Type B pancreatic cell (in vitro differentiated cells): ENCODE results near the gene KLC1. TPM values are rescaled to one million over a fixed set of nuclear protein-coding genes. Genes with fewer than 3 reads are reported as not detected.
A peak's percentile ranks its signal among the peaks of the same experiment; 100 is the strongest.

Experiments
- DNase-seq: peaks from one replicate; pipeline ENCODE4 v3.0.0; 2021; ENCODE audit warnings: mixed read lengths; ENCODE audit not compliant: unreplicated experiment; ENCODE audit errors: extremely low spot score
- H3K27ac Mint-ChIP-seq: 2 replicates; pipeline ENCODE4 v1.8.0; 2021; ENCODE audit warnings: mild to moderate bottlenecking, mixed read lengths
- H3K27me3 Mint-ChIP-seq: 2 replicates; pipeline ENCODE4 v1.8.0; 2021; ENCODE audit warnings: mixed read lengths
- H3K36me3 Mint-ChIP-seq: 2 replicates; pipeline ENCODE4 v1.8.0; 2021; ENCODE audit warnings: mixed read lengths
- H3K4me1 Mint-ChIP-seq: one replicate; pipeline ENCODE4 v1.8.0; 2021; ENCODE audit warnings: mixed read lengths; ENCODE audit not compliant: unreplicated experiment
- H3K4me3 Mint-ChIP-seq: 2 replicates; pipeline ENCODE4 v1.8.0; 2021; ENCODE audit warnings: mild to moderate bottlenecking, mixed read lengths
- H3K9me3 Mint-ChIP-seq: 2 replicates; pipeline ENCODE4 v1.8.0; 2021; ENCODE audit warnings: mixed read lengths
- total RNA-seq: library from RNA; stranded (reverse); gene quantifications from 2 replicates; pipeline ENCODE4 v1.2.1, GENCODE V29; 2021; ENCODE audit warnings: low replicate concordance
- TF ChIP-seq, protein P1 (sequence below): fragments of 200-600 bp; sonication (generic); conservative IDR thresholded peaks from 2 replicates; pipeline ENCODE4 v1.5.0; 2021; ENCODE audit warnings: antibody characterized with exemption, mild to moderate bottlenecking

KLC1 gene
- total RNA-seq, 1 donor from 2014 or later = 145 TPM

DNA sequence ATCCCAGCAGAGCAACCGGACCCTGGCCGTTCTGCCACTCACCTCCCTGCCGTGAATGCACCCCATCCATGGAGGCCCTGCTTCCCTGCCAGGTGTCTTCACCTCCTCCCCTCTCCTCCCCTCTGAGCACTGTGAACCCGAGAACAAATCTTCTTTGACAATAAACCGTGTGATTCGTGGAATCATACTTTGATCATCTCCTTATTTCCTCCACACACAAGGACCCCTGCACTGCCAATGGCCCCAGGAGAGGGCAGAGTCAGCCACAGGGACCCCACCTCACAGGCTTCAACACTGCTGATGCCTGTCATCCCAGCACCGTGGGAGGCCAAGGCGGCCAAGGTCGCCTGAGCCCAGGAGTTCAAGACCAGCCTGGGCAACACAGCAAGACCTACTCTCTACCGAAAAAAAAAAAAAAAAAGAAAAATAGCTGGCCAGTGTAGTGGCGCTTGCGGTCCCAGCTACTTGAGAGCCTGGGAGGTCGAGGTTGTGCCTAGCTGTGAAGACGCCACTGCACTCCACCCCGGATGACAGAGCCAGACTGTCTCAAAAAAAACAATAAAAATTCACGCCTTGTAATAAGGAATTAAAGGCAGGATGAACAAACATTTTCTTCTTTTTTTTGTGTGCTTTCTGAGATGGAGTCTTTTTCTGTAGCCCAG lies 85.2 kb downstream of the KLC1 start:
- Mint-ChIP-seq H3K4me1 (peaks cover 37% of the 10 kb centered on the region), H3K27ac (peak overlapping the region; percentile 64), H3K4me3 (peak overlapping the region; percentile 83), H3K9me3 (no peaks in the 10 kb centered on the region), H3K36me3 (peaks cover 5% of the 10 kb centered on the region), H3K27me3 (peaks cover 3% of the 10 kb centered on the region)
- TF ChIP-seq, protein P1, sequence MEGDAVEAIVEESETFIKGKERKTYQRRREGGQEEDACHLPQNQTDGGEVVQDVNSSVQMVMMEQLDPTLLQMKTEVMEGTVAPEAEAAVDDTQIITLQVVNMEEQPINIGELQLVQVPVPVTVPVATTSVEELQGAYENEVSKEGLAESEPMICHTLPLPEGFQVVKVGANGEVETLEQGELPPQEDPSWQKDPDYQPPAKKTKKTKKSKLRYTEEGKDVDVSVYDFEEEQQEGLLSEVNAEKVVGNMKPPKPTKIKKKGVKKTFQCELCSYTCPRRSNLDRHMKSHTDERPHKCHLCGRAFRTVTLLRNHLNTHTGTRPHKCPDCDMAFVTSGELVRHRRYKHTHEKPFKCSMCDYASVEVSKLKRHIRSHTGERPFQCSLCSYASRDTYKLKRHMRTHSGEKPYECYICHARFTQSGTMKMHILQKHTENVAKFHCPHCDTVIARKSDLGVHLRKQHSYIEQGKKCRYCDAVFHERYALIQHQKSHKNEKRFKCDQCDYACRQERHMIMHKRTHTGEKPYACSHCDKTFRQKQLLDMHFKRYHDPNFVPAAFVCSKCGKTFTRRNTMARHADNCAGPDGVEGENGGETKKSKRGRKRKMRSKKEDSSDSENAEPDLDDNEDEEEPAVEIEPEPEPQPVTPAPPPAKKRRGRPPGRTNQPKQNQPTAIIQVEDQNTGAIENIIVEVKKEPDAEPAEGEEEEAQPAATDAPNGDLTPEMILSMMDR = no peak
- no peak for DNase-seq

DNA sequence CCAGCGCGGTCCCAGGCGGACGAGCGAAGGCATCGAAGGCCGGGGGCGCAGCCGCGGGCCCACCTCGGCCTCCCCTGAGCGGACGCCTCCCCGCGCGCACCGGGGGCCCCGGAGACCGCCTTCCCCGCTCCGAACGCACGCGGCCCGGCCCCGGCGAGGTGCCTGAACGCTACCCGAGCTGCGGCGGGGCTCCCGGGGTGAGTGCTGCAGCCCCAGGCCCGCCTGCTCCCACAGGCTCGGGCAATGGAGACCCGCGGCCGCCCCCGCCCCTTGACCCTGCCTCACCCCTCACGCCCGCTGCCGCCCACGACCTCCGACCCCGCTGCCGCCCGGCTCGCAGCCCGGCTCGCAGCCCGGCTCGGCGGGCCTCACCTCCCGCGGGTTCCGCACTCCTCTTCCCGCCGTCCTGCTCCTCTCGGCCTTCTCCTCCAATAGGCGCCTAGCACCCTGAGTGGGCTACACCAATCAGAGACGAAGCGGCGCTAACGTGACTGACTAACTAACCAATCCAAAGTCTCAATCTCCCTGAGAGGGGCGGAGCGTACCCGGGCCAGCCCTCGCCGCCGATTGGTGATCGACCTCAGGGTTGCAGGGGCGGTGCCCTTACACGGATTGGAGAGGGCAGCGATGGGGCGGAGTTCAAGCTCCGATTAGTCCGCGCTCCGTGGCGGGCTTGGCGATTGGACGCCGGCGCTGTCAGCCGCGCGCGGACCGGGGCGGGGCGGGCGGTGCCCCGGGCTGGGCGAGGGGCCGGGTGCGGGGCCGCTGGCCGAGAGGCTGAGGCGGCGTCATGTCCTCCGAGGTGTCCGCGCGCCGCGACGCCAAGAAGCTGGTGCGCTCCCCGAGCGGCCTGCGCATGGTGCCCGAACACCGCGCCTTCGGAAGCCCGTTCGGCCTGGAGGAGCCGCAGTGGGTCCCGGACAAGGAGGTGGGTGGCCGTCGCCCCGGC lies 86.3 kb downstream of the KLC1 start, which contains the start of the genes XRCC3 and ZFYVE21:
TSS of gene XRCC3 (minus strand) at position 400 of the 949 bp plus-strand sequence. CDS start 4,364 bp downstream, outside the sequence.
TSS of gene ZFYVE21 (plus strand) at position 759 of the 949 bp plus-strand sequence. CDS start at position 791, 32 bp downstream.
- Mint-ChIP-seq H3K4me1 (peaks cover 42% of the 10 kb centered on the region), H3K4me3 (peak within 1 kb of the TSS; percentile 96), H3K36me3 (peaks cover 3% of the 10 kb centered on the region), H3K27me3 (peaks cover 3% of the 10 kb centered on the region), H3K27ac (peak within 1 kb of the TSS; percentile 94), H3K9me3 (no peaks in the 10 kb centered on the region)
- DNase-seq = peak; percentile 100
- TF ChIP-seq, protein P1 = no peak

DNA sequence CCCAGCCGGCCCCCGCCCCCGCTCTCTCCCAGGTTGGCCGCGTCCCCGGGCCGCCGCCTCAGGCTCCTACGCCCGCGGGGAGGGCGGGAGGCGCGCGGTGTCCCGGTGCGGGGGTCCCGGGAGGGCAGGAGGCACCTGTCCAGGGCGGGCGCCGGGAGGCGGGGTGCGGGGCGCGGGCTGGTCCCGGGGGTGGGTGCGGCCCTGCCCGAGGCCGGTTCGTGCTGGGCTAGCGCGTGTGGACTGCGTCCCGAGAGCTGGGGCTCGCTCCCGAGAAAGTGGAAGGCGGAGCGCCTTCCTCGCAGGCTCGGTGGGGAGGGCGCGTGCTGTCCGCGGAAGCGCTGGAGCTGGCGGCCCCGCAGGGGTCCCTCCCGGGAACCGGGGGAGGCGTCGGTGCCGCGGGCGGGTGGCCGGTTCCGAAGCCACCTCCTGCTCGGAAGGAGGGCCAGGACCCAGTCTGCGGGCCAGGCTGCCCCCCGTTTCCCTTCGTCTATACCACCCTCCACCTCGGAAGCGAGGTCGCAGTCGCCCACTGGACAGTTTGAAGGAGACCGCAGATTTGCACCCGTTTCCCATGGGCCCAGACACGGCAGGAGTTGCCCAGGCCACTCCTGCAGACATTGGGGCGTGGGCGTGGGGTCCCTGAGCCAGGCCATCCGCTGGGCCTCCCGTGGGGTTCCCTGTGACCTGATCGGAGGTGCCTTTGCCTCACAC lies 87.2 kb downstream of the KLC1 start:
- peaks cover 3% of the 10 kb centered on the region for H3K36me3 Mint-ChIP-seq
- peaks cover 3% of the 10 kb centered on the region for H3K27me3 Mint-ChIP-seq
- H3K4me1 Mint-ChIP-seq = peaks cover 42% of the 10 kb centered on the region
- H3K4me3 Mint-ChIP-seq = peak overlapping the region; percentile 88
- TF ChIP-seq, protein P1 = no peak
- no peaks in the 10 kb centered on the region for H3K9me3 Mint-ChIP-seq
- DNase-seq = no peak
- peak overlapping the region; percentile 78 for H3K27ac Mint-ChIP-seq

DNA sequence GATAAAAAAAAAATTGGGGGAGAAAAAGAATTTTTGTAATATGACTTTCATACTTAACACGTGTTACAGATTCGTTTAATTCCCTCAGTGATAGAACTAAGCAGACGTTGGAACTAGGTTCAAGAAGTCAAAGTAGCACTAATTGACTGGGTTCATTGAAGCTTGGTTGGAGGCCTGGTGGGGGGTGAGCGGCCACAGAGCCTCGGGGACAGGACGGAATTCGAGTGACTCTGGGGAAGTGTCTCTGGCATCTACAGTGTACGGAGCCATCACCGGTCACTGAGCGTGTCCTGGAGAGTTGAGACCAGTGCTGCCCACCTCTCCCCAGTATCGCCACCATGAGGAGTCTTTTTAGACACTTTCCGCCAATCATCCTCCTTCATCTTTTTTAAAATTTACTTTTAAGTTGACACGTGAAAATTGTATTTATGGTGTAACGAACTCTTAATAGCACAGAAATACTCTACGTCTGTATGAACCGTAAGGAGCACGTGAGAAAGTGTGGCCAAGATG lies 87.9 kb downstream of the KLC1 start:
- peak overlapping the region; percentile 78 for H3K27ac Mint-ChIP-seq
- peak overlapping the region; percentile 88 for H3K4me3 Mint-ChIP-seq
- TF ChIP-seq, protein P1 = no peak
- peaks cover 3% of the 10 kb centered on the region for H3K36me3 Mint-ChIP-seq
- DNase-seq = no peak
- H3K27me3 Mint-ChIP-seq = peaks cover 3% of the 10 kb centered on the region
- no peaks in the 10 kb centered on the region for H3K9me3 Mint-ChIP-seq
- peaks cover 47% of the 10 kb centered on the region for H3K4me1 Mint-ChIP-seq

DNA sequence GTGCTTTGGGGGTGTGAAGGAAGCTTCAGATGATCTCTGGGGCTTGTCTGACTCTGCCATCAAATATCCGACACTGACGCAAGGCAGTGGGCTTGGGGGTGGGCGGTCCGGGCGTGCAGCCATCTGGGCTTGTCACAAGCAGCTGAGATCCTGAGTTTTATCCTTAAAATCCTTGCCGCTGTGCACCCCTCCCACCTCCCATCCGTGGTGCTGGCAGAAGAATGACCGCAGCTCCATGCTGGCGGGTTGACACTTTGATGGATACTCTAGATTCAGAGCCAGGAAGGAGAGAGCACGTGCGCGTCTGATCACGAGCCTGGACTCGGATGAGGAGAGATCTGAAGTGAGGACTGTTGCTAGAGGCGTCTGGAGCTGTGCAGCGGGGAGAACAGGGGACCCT lies 89.6 kb downstream of the KLC1 start:
- DNase-seq = no peak
- TF ChIP-seq, protein P1 = no peak
- peaks cover 3% of the 10 kb centered on the region for H3K27me3 Mint-ChIP-seq
- peak overlapping the region; percentile 88 for H3K4me3 Mint-ChIP-seq
- peaks cover 46% of the 10 kb centered on the region for H3K4me1 Mint-ChIP-seq
- H3K36me3 Mint-ChIP-seq = peaks cover 3% of the 10 kb centered on the region
- no peak overlapping the region for H3K27ac Mint-ChIP-seq
- H3K9me3 Mint-ChIP-seq = no peaks in the 10 kb centered on the region
